DOHH2 (cell line): ENCODE measurements around the gene PTBP1.

ENCODE experiments used
- H3F3A ChIP-seq: fragments of 200-600 bp; sonication (generic), shearing (Covaris generic); 2 replicates; pipeline ENCODE4 v1.6.0; 2016; ENCODE audit warnings: antibody characterized with exemption, mild to moderate bottlenecking; ENCODE audit not compliant: control insufficient read depth, insufficient read depth
- H3K27ac ChIP-seq: fragments of 200-600 bp; sonication (generic); 2 replicates; pipeline ENCODE4 v1.5.1; 2014; ENCODE audit warnings: low read depth, mild to moderate bottlenecking, low read length, moderate library complexity
- H3K27me3 ChIP-seq: fragments of 200-600 bp; sonication (generic); 2 replicates; pipeline ENCODE4 v1.6.1; 2014; ENCODE audit warnings: mild to moderate bottlenecking, low read length, mixed read lengths; ENCODE audit not compliant: control insufficient read depth
- H3K36me3 ChIP-seq: fragments of 200-600 bp; sonication (generic); 2 replicates; pipeline ENCODE4 v1.6.1; 2014; ENCODE audit warnings: mild to moderate bottlenecking, low read length, moderate library complexity, mixed read lengths; ENCODE audit not compliant: control insufficient read depth
- H3K4me1 ChIP-seq: fragments of 200-600 bp; sonication (generic); 2 replicates; pipeline ENCODE4 v1.6.1; 2014; ENCODE audit warnings: mild to moderate bottlenecking, low read length, mixed read lengths; ENCODE audit not compliant: control insufficient read depth
- H3K4me2 ChIP-seq: fragments of 200-600 bp; sonication (generic); 2 replicates; pipeline ENCODE4 v1.6.0; 2014; ENCODE audit warnings: mild to moderate bottlenecking, low read length, moderate library complexity
- H3K4me3 ChIP-seq: fragments of 200-600 bp; sonication (generic); 2 replicates; pipeline ENCODE4 v1.5.1; 2014; ENCODE audit warnings: mild to moderate bottlenecking, low read length, mixed read lengths
- H3K79me2 ChIP-seq: fragments of 200-600 bp; sonication (generic); 2 replicates; pipeline ENCODE4 v1.6.1; 2014; ENCODE audit warnings: mild to moderate bottlenecking, low read length, mixed read lengths; ENCODE audit not compliant: control insufficient read depth
- H3K9me2 ChIP-seq: fragments of 200-600 bp; sonication (generic); replicated peaks from 2 replicates; pipeline ENCODE4 v1.6.1; 2014; ENCODE audit warnings: mild to moderate bottlenecking, low read length, mixed read lengths; ENCODE audit not compliant: control insufficient read depth
- H3K9me3 ChIP-seq: fragments of 200-600 bp; sonication (generic); 2 replicates; pipeline ENCODE4 v1.6.1; 2014; ENCODE audit warnings: antibody characterized with exemption, low read length, mixed read lengths; ENCODE audit not compliant: control insufficient read depth, insufficient read depth
- H4K20me1 ChIP-seq: fragments of 200-600 bp; sonication (generic); 2 replicates; pipeline ENCODE4 v1.6.0; 2014; ENCODE audit warnings: low read depth, mild to moderate bottlenecking, antibody characterized with exemption, low read length, moderate library complexity; ENCODE audit not compliant: control insufficient read depth, insufficient read depth
- EZH2phosphoT487 ChIP-seq: fragments of 200-600 bp; sonication (generic); IDR thresholded peaks from 2 replicates; pipeline ENCODE4 v1.6.1; 2017; ENCODE audit warnings: borderline replicate concordance, mild to moderate bottlenecking, antibody characterized with exemption, low read length, moderate library complexity, mixed read lengths
- TF ChIP-seq, protein P1 (sequence below): fragments of 200-600 bp; sonication (generic); IDR thresholded peaks from one replicate; pipeline ENCODE4 v1.5.1; 2014; ENCODE audit warnings: antibody characterized with exemption, mild to moderate bottlenecking, low read depth, low read length; ENCODE audit not compliant: poor library complexity, severe bottlenecking

PTBP1 gene

DNA sequence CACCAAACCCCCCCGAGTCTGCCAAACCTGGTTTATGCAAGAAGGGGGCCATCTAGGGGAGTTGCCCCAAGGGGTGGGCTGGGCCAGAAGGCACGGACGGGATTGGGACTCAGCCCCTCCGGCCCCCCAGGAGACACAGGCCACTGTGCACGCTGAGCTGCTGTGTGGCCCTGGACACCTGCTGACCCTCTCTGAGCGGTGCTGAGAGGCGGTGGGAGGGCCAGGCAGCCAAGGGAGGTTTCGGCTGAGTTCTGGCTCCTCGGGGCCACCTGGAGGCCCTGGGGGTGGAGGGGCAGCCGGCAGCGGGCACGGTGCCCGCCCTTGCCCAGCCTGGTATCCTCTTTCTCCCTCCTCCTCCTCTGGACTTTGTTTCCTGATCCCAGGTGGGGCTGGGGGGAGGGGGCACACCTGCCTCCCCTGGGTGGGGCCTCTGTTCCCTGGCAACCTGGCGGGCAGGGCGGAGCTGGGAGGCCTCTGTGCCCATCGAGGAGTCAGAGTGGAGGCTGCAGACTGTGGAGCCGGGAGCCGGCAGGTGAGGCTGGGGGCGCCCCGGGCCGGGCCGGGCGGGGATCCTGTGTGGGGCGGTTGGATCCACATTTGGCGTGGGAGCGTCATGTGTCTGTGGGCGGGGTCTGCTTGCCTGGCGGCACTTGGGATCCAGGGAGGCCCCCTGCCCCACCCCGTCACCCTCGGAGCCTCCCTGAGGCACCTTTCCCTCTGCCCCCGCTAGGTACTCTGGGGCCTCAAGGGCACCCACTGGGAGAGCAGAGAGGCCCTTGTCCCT is 46.4 kb upstream of the PTBP1 start, which contains the start of gene MISP:
MISP (plus strand) TSS at position 473 of the 784 bp plus-strand sequence. CDS start 5,835 bp downstream, outside the sequence.
- Histone ChIP-seq H3F3A (no peaks in the 10 kb centered on the region), H3K27ac (no peak within 1 kb of the TSS), H4K20me1 (no peaks in the 10 kb centered on the region), H3K79me2 (no peaks in the 10 kb centered on the region), H3K9me3 (peaks cover 5% of the 10 kb centered on the region; the same call in 1 of the 2 replicates), H3K4me3 (no peak within 1 kb of the TSS), H3K4me2 (no peak within 1 kb of the TSS), H3K36me3 (no peaks in the 10 kb centered on the region), H3K4me1 (no peaks in the 10 kb centered on the region), H3K9me2 (no peaks in the 10 kb centered on the region), H3K27me3 (no peaks in the 10 kb centered on the region)
- TF ChIP-seq EZH2phosphoT487, result no peak
- TF ChIP-seq, protein P1, sequence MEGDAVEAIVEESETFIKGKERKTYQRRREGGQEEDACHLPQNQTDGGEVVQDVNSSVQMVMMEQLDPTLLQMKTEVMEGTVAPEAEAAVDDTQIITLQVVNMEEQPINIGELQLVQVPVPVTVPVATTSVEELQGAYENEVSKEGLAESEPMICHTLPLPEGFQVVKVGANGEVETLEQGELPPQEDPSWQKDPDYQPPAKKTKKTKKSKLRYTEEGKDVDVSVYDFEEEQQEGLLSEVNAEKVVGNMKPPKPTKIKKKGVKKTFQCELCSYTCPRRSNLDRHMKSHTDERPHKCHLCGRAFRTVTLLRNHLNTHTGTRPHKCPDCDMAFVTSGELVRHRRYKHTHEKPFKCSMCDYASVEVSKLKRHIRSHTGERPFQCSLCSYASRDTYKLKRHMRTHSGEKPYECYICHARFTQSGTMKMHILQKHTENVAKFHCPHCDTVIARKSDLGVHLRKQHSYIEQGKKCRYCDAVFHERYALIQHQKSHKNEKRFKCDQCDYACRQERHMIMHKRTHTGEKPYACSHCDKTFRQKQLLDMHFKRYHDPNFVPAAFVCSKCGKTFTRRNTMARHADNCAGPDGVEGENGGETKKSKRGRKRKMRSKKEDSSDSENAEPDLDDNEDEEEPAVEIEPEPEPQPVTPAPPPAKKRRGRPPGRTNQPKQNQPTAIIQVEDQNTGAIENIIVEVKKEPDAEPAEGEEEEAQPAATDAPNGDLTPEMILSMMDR, result no peak

DNA sequence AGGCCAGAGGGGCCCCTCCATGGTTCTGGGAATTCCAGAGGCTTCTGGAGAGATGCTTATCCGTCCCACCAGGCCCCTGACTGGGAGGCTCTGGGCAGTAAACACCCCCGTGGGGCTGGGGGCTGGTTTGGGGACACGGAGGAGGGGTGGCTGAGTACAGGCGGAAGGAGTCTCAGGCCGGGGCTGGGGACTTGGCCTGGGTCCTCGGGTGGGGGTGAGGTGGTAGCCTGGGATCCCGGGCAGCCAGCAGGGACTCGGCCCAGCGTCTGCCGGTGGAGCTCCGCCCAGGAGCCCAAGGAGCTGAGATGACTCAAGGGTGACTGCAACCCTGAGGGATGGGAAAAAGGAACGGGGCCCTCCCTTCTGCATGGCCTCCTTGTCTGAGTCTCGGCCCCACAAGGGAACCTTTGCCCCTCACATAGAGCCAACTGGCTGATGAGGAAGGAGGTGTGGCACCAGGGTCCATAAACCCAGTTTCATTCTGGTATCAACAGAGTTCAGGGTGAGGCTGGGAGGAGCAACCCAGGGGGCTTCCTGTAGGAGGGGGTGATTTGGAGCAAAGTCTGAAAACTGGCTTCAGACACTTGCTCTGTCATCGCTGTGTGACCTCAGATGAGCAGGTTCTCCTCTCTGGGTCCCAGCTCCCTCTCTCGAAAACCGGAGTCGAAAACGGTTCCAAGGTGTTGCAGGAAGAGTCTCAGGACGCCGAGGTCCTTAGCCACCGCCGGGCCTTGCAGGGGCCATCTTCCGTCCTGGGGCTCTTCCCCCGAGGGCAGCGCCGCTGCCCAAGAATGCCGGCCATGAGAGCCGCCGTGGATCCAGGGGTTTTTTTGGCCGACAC is 45.5 kb upstream of the PTBP1 start:
- H3K36me3 ChIP-seq, result no peaks in the 10 kb centered on the region
- H3K27me3 ChIP-seq, result no peaks in the 10 kb centered on the region
- no peak overlapping the region for H3K27ac ChIP-seq
- H4K20me1 ChIP-seq, result no peaks in the 10 kb centered on the region
- no peaks in the 10 kb centered on the region for H3K9me2 ChIP-seq
- H3K4me1 ChIP-seq, result no peaks in the 10 kb centered on the region
- peaks cover 10% of the 10 kb centered on the region; the same call in 1 of the 2 replicates for H3K9me3 ChIP-seq
- TF ChIP-seq, protein P1, result no peak
- TF ChIP-seq EZH2phosphoT487, result no peak
- H3K4me2 ChIP-seq, result no peak overlapping the region
- H3K79me2 ChIP-seq, result no peaks in the 10 kb centered on the region
- no peaks in the 10 kb centered on the region for H3F3A ChIP-seq
- H3K4me3 ChIP-seq, result no peak overlapping the region

DNA sequence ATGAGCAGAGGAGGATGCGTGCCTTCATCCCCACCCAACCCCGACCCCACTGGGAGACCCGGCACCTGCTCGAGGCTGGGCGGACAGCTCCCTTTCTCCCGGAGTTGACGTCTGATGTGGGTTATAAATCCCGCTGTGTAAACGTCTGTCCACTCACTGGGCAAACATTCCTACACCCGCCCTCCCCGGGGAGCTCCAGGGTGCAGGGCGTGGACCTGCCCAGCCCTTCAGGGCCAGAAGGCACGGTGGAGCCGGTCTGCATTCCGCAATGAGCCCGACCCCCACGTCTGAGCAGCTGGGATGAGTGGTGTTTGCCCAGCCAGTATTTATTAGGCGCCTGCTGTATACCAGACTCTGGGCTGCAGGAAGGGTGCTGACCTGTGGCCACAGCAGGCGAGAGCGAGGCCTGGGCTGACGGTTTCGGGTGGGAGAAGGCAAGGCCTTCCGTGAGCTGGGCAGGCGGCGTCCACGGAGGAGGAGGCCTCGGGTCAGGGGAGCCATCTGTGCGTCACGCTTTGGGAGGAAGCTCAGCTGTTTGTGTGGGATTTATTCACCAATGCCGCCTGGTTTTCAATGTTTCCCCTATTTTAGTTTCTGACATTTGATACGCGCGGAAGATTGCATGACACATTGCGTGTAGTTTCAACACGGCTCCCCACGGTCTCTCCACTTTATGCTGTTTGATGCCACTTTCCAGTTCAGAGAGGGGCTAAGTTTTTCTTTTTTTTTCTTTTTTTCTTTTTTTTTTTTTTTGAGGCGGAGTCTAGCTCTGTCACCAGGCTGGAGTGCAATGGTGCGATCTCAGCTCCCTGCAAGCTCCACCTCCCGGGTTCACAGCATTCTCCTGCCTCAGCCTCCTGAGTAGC is 44.4 kb upstream of the PTBP1 start:
- no peaks in the 10 kb centered on the region for H3K36me3 ChIP-seq
- no peaks in the 10 kb centered on the region for H4K20me1 ChIP-seq
- TF ChIP-seq, protein P1, result no peak
- TF ChIP-seq EZH2phosphoT487, result no peak
- no peaks in the 10 kb centered on the region for H3K9me2 ChIP-seq
- no peaks in the 10 kb centered on the region for H3K27me3 ChIP-seq
- H3K79me2 ChIP-seq, result no peaks in the 10 kb centered on the region
- H3K4me1 ChIP-seq, result no peaks in the 10 kb centered on the region
- no peak overlapping the region for H3K4me3 ChIP-seq
- no peak overlapping the region for H3K4me2 ChIP-seq
- no peak overlapping the region for H3K27ac ChIP-seq
- H3K9me3 ChIP-seq, result peaks cover 17% of the 10 kb centered on the region; the same call in 1 of the 2 replicates
- no peaks in the 10 kb centered on the region for H3F3A ChIP-seq
